Spleen (tissue), 7 donors: ENCODE data around the gene MFAP3.

Source experiments
- POLR2A ChIP-seq, 3 donors: fragments of 450-650 bp; IDR thresholded peaks; one replicate each; pipeline ENCODE4 v1.5.1; 2017; ENCODE audit warnings: antibody characterized with exemption in 3 of 3, mild to moderate bottlenecking in 1 of 3
- POLR2AphosphoS5 ChIP-seq, 3 donors: sonication (generic); formaldehyde crosslinking; IDR thresholded peaks; one replicate each; pipeline ENCODE4 v1.5.1; 2017; ENCODE audit warnings: antibody characterized with exemption in 3 of 3
- TF ChIP-seq, protein P1 (sequence below), 11 experiments: fragments of 200-600 bp in 7 of 11; fragments of 450-650 bp in 4 of 11; sonication (generic) in 4 of 11; IDR thresholded peaks in 8 of 11; conservative IDR thresholded peaks in 3 of 11; 1 replicate in 7 of 11; 2 replicates in 4 of 11; pipeline versions ENCODE4 v1.4.0 to v1.8.0; 2016 to 2021; ENCODE audit warnings: antibody characterized with exemption in 11 of 11, inconsistent platforms in 4 of 11, mild to moderate bottlenecking in 1 of 11
- donor health status: DM: no; HTN: no; CAD: no; lungs with moderate emphysema.
- donor health status: DM: no; HTN: no; CAD: no.
- donor health status: DM: no; HTN: no; CAD: no.

DNA sequence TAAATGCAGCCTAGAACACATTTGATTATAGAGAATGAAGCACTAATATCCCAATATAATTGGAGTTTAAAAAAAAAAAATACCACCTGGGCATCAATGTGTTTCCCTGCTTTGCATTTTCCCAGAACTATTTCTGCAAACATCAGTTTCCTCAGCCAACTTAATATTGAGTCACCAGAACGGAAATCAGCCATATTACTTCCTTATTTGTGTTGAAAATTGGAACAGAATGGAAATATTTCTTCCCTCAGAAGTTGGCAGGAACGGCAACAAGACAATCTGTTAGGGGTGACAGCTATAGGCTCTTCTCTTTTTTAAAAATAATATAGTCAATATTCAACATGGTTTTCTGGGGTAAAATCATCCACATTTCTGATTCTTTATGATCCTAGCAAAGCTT is 4.0 kb downstream of the MFAP3 start:
- TF ChIP-seq, protein P1, sequence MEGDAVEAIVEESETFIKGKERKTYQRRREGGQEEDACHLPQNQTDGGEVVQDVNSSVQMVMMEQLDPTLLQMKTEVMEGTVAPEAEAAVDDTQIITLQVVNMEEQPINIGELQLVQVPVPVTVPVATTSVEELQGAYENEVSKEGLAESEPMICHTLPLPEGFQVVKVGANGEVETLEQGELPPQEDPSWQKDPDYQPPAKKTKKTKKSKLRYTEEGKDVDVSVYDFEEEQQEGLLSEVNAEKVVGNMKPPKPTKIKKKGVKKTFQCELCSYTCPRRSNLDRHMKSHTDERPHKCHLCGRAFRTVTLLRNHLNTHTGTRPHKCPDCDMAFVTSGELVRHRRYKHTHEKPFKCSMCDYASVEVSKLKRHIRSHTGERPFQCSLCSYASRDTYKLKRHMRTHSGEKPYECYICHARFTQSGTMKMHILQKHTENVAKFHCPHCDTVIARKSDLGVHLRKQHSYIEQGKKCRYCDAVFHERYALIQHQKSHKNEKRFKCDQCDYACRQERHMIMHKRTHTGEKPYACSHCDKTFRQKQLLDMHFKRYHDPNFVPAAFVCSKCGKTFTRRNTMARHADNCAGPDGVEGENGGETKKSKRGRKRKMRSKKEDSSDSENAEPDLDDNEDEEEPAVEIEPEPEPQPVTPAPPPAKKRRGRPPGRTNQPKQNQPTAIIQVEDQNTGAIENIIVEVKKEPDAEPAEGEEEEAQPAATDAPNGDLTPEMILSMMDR (IDR thresholded peaks at IDR 0.05 in 8 of 11, conservative IDR thresholded peaks at IDR 0.05 in 3 of 11) = no peak
- TF ChIP-seq POLR2A (IDR thresholded peaks at IDR 0.05) (no peak), POLR2AphosphoS5 (IDR thresholded peaks at IDR 0.05) (no peak)
